GM08714 (cell line): ENCODE measurements around the gene FGF14.

Experiments
- H3K4me3 ChIP-seq: fragments of 200-500 bp; sonication (Bioruptor generic); 2 replicates; pipeline ENCODE4 v1.5.1; 2014; ENCODE audit warnings: mild to moderate bottlenecking, low read length, inconsistent platforms
- ZNF274 ChIP-seq: IDR thresholded peaks from 2 replicates; pipeline ENCODE4 v1.6.1; 2012; ENCODE audit warnings: mild to moderate bottlenecking, low read depth, low read length

FGF14 gene

DNA sequence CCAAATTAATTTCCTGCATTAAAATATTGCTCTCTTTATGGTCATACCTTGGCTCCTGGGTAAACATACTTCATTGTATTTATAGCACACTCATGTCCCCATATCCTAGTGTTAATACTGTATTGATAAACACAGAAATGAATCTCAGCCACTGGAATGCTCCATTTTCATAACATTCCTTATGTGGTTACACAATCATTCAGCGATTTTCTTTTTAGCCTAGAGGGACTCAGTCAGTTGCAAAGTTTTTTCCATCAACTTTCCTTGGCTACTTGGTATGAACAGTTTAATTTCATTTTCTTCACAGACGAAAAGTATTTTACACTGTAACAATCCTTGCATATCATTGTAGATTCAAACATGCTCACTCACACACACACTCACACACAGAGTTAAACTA is 471.5 kb downstream of the FGF14 start:
- TF ChIP-seq ZNF274, result no peak
- no peak overlapping the region for H3K4me3 ChIP-seq

GRCh38 chr13:101925731-101926130 is 476.1 kb downstream of the FGF14 start:
- no peak overlapping the region for H3K4me3 ChIP-seq
- no peak for TF ChIP-seq ZNF274

- TF ChIP-seq ZNF274, result no peak
- no peak overlapping the region for H3K4me3 ChIP-seq
Observed at GRCh38 chr13:101919541-101920181, 482.2 kb downstream of the FGF14 start.

DNA sequence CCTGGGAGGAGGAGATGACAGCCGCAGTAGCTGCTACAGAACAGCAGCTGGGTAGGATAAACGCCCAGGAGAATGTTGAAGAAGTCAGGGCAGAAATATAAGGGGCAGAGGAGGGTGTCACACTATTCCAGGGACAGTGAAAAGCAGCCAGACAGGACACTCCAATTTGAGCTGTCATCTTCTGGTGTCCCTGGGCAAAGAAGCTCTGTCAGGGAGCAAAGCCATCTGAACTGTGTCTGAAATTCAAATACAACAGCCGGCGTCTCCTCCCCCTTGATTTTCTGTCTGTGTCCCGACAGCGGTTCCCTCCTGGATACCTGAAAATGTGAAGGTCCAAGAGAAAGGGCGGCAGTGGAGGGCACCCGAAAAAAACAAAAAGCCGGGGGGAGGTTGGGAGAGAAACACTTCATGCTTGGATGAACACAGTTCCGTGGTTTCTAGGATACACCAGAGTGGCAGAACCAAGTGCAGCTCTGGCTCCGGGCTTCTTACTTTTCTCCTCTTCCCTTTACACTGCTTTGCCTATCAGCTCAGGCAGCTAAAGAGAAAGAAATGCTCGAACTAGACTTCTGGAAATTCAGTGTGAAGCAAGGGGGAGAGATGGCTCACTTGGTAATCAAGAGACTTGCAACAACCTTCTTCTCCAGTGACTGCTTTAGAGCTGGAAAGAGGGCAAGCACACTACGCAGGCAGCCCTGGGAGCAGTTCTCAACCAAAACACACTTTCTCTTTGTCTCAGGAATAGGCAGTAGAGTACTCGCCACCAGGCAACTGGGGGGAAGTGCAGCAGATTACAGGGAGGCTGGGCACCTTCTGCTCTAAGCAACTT is 483.8 kb downstream of the FGF14 start:
- no peak overlapping the region for H3K4me3 ChIP-seq

GRCh38 chr13:101917475-101917810 is 484.4 kb downstream of the FGF14 start:
- no peak for TF ChIP-seq ZNF274
- H3K4me3 ChIP-seq, result no peak overlapping the region

More for the DNA sequence above, 483.8 kb downstream of the FGF14 start:
- TF ChIP-seq ZNF274, result no peak

DNA sequence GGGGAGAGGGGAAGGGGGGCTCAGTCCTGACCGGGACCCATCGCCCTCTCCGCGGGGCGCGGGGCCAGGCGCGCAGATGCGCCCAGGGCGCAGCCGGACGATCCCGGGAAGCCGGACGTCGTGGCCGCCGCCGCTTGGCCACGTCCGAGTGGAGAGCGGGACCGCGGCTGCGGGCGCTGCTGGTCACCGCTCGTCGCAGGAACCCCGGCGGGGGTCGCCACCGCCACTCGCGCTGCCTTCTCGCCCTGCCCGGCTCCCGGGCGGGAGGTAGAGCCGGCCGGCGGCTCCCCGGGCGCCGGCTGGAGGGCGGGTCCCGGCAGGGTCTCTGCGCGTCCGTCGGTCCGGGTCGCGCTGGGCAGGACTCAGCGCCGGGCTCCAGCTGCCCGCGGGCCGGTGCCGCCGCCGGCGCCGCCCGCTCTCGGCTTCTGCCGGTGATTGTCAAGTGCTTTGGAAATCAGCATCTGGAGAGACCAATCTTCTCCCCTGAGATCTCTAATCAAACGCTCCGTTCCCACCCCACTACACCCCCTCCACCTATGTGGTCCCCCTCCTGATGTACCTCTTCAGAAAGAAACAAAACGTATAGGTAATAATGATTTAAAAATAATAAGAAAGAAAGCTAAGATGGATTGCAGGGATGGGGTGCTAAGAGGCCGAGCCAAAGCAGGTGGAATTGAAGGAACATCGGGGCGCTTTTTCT is 484.9 kb downstream of the FGF14 start:
- TF ChIP-seq ZNF274, result no peak
- no peak overlapping the region for H3K4me3 ChIP-seq

GRCh38 chr13:101916108-101916774 is 485.6 kb downstream of the FGF14 start:
- H3K4me3 ChIP-seq, result no peak overlapping the region
- no peak for TF ChIP-seq ZNF274

DNA sequence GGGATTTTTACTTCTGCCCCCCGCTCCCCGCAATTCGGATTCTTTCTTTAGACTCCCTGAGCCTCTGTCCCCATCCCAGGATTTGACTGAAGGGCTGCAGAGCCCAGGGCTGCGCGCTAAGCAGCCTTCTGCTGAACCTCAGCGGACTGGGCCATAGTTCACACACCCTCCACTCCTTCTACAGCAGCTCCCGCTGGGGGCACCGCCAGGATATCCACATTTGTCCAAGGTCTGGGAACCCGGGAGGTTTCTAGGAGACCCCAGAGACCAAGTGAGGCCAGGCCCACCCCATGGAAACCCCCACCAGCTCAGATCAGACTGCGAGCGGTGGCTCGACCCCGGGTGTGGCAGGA is 486.1 kb downstream of the FGF14 start:
- TF ChIP-seq ZNF274, result no peak
- H3K4me3 ChIP-seq, result no peak overlapping the region

- no peak overlapping the region for H3K4me3 ChIP-seq
- no peak for TF ChIP-seq ZNF274
Observed at GRCh38 chr13:101915331-101915730, 486.5 kb downstream of the FGF14 start.

GRCh38 chr13:101911752-101912151 is 490.1 kb downstream of the FGF14 start:
- TF ChIP-seq ZNF274, result no peak
- H3K4me3 ChIP-seq, result no peak overlapping the region

DNA sequence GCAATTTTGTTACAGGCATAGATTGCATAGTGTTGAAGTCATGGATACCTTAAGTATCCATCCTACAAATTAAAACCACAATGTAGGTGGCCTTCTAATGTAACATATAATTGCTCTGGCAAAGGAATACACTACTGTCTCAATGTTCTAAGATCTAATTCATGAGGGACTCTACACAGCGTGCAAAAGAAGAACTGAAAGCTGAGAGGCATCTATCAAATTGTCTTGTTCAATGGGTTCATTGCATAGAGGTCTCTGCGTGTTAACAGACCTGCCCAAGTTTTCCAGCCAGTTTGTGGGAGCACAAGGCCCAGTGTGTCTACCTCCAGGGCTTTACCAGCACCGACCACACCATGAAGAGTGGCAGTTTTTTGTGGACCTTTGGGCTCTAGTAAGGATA is 498.0 kb downstream of the FGF14 start:
- no peak overlapping the region for H3K4me3 ChIP-seq
- no peak for TF ChIP-seq ZNF274

GRCh38 chr13:101898676-101899075 is 503.2 kb downstream of the FGF14 start:
- H3K4me3 ChIP-seq, result no peak overlapping the region
- TF ChIP-seq ZNF274, result no peak

DNA sequence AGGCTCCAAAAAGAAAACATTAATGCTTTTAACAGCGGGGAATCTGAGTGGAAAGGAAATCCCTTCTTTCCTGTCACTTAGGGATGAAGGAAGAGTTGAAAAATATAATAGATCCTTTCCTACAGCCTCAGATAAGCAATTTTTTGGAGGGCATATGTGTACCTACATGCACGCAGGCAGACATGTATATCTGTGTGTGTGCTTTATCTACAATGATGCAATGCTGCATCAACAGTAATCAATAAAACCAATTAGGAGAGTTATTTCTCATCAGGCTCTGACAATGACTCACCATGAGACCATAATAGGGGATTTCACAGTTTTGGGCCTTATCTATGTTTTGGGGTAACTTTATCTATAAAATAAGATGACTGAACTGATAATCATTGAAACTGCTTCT is 505.3 kb downstream of the FGF14 start:
- no peak overlapping the region for H3K4me3 ChIP-seq
- TF ChIP-seq ZNF274, result no peak

DNA sequence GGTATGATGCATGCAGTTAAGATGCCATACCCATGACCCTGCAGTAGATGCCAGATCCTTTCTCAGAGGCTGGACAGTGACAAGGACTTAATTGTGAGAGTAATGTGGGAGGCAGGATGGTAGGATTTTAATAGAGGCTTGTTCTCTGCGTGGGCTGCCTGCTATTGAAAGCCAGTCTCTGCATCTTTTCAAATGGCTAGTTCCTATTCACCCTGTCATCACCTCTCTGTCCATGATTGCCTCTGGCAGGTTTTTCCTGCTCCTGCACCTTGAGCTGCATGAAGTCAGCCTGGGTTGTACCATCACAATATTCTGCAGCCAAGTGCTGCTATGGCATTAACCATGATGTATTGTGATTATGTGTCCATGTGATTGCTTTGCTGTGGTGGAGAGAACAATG is 508.8 kb downstream of the FGF14 start:
- no peak overlapping the region for H3K4me3 ChIP-seq
- TF ChIP-seq ZNF274, result no peak
